ENCODE data around the gene OR5K4.
"Not testable (repeated sequence)": the region's sequence is repeated elsewhere in the genome, so short reads cannot be mapped to it uniquely, and the experiment has no call there.

The OR5K4 gene

DNA sequence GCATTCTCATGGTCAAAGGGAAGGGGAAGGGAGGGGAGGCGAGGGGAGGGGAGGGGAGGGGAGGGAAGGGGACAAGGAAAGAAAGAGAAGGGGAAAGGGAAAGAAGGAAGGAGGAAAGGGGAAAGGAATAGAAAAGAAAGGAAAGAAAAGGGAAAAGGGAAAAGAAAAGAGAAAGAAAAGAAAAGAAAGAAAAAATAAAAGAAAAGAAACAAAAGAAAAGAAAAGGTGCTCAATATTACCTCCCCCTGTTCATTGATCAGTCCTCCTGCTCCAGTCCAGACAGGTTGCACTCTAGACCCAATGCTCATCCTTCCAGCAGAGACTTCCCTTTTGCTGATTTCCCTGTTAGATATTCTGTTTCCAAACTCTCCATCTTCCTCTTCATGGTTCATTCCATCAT is 18.8 kb downstream of the OR5K4 start:
- no peak for DNase-seq

- DNase-seq: no peak
These were observed 23.0 kb downstream of the OR5K4 start for GRCh38 chr3:98376631-98377030.

- no peak for DNase-seq
These were observed 34.5 kb downstream of the OR5K4 start for GRCh38 chr3:98388147-98388546.

DNA sequence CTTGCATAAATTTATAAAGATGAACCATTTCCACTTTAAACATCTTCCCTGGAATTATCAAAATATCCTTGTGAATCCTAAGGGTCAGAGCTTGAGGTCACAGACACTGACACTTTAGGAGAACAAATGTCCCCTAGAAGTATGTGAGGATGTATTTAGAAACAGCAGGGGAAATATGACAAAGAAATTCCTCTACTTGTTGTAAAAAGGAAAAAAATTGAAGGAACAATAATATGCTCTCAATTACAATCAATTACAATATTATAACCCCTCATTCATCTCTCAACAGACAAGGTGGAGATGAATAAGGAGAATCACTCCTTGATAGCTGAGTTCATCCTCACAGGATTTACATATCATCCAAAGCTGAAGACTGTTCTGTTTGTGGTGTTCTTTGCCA is 36.7 kb downstream of the OR5K4 start, which contains the start of gene OR5K3:
Gene OR5K3, plus strand, starts transcription at position 301 of the 400 bp plus-strand sequence. Its CDS starts 0 bp downstream, at position 301.
- no peak for DNase-seq

GRCh38 chr3:98395101-98395500 is 41.4 kb downstream of the OR5K4 start:
- DNase-seq: no peak

DNA sequence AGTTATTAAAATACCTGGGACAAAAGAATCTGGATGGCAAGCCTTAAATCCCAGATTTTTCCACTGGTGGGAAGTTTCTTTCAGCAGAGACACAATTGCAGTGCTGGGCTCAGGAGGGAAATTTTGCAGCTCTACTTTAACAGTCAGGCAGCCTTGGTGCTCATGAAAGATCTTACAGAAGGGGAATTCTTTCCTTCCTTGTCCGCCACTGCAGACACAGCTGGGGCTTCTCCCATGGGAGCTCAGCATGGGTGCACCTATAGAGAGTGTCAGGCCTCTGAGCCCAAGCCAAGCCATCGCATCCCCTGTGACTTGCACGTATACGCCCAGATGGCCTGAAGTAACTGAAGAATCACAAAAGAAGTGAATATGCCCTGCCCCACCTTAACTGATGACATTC is 42.8 kb downstream of the OR5K4 start:
- not testable (repeated sequence) for DNase-seq

DNA sequence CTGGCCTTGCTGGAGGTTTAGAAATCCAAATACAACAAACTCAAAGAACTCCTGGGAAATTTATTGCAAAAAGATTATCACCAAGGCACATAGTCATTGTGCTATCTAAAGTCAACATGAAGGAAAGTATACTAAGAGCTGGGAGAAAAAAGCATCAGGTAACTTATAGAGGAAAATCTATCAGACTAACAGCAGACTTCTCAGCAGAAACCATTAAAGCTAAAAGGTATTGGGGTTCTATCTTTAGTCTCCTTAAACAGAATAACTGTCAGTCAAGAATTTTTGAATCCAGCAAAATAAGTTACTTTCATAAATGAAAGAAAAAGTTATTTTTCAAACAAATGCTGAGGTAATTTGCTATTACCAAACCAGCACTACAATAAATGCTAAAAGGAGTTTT is 44.9 kb downstream of the OR5K4 start:
- no peak for DNase-seq

DNA sequence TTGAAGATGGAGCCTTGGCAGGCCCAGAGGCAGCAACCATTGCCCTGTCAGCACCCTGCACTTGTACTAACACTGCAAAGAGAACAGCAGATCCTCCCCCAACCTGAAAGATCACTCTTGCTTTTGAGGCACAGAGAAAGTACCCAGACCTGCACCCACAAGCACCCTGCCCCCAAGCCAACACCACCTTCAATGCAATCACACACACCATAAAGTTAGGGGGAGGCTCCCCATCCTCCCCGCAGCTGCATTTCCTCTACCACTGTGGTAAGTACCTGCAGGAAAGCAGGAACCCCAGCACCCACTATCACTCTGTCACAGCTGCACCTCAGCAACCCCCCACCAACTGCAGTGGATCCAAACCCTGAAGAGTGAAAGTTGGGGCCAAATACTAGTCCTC is 48.9 kb downstream of the OR5K4 start:
- no peak for DNase-seq

DNA sequence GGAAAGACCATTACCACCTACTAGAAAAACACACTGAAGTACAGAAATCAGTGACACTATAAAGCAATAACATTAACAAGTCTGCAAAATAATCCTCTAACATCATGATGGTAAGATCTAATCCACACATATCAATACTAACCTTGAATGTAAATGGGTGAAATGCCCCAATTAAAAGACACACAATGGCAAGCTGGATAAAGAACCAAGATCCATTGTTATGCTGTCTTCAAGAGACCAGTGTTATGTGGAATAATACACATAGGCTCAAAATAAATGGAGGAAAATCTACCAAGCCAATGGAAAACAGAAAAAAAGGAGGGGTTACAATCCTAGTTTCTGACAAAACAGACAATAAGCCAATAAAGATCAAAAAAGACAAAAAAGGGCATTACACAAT is 50.4 kb downstream of the OR5K4 start:
- DNase-seq: no peak
